HG03139 (cell line): ENCODE data around the gene PEBP1.

Experiments used
- ATAC-seq: cut with Tn5 transposase; IDR thresholded peaks from one replicate; pipeline ENCODE4 v1.9.1; 2021; ENCODE audit not compliant: unreplicated experiment

PEBP1 gene

DNA sequence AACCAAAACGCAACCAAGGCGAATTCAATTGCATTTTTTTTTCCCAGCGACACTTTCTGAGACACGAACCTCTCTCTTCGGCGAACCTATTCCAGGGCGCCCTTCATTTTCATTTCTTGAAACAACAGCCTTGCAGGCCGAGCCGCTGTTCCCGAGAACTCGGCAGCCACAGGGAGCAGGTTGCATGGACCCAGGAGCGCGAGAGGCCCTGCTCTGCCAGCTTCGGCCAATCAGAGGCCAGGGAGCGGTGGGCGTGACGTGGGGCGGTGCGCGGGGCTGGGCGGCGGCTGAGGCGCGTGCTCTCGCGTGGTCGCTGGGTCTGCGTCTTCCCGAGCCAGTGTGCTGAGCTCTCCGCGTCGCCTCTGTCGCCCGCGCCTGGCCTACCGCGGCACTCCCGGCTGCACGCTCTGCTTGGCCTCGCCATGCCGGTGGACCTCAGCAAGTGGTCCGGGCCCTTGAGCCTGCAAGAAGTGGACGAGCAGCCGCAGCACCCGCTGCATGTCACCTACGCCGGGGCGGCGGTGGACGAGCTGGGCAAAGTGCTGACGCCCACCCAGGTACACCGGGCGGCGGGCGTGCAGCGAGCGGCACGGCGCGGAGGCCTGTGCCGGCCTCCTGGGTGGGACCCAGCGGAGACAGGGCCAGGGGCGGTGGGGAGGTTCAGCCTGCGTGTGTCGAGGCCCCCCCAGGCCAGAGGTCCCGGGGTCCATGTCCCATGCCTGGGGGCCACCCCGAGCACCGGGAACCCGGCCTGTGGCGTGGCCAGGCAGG lies at the start of gene PEBP1:
TSS of gene PEBP1 (plus strand) at position 337 of the 771 bp plus-strand sequence. CDS start at position 423, 86 bp downstream.
- ATAC-seq: peak; percentile 98

DNA sequence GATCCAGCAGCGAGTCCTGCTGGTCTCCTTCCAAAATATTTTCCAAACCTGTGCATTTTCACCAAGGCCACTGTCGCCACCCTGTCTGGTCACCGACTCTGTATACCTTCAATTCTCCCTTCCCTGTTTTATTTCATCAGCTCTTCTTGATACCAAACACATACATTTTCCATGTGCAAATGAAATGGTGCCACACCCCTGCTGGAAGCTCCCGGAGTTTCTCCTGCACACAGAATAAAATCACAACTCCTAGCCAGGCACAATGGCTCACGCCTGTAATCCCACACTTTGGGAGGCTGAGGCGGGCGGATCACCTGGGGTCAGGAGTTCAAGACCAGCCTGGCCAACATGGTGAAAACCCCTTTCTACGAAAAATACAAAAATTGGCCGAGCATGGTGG lies 46.1 kb upstream of the PEBP1 start:
- ATAC-seq: no peak

DNA sequence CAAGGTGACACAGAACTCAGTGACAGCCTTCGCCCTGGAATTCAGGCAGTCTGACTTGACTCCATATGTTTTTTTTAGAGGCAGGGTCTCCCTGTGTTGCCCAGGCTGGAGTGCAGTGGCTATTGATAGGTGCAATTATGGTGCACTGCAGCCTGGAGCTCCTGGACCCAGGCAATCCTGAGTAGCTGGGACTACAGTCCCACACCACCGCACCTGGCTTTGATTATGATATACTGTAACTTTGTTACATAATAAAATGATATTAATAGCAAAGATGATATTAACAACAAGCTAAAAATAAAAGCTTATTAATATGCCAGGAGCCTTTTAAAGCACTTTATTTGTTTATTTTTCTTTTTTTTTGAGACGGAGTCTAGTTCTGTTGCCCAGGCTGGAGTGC lies 41.9 kb upstream of the PEBP1 start:
- ATAC-seq: no peak

DNA sequence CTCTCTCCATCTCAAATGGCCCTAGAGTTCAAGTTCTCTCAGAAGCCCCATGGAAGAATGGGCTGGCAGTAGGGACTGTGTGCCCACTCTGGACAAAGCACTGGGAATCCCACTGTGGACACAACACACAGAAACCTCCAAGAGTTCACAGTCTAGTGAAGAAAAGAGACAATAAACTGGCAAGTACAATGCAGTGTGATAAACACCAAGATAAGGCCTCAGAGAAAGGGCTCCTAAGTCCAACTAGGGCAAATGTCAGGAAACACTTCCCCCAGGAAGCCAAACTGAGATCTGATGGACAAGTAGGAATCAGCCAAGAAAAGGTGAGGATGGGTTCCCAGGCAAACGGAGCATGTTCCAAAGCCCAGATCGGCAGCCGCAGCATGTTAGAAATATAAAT lies 37.5 kb upstream of the PEBP1 start:
- ATAC-seq: no peak

DNA sequence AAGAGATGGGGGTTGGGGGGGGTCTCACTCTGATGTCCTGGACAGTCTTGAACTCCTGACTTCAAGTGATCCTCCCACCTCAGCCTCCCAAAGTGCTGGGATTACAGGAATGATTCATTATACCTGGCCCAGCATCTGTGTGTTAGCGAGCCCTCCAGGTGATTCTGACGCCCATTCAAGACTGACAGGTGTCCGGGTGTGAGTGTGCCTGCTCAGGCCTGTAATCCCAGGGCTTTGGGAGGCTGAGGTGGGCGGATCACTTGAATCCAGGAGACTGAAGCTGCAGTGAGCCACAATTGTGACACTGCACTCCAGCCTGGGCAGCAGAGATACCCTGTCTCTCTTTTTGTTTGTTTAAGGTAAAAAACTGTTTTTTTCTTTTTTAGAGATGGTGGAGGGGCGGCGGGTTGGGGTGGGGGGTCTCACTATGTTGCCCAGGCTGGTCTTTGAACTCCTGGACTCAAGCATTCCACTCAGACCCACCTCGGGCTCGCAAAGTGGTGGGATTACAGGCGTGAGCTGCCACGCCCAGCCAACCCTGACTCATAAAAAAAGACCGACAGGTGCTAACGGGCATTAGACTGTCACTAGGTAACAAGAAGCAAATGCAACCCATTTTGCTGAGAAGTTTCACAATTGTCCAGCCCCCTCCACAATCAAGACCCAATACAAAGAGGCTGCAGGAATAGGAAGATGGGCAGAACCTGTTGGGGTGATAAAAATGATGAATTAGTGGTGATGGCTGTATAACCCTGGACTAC lies 36.8 kb upstream of the PEBP1 start:
- no peak for ATAC-seq

DNA sequence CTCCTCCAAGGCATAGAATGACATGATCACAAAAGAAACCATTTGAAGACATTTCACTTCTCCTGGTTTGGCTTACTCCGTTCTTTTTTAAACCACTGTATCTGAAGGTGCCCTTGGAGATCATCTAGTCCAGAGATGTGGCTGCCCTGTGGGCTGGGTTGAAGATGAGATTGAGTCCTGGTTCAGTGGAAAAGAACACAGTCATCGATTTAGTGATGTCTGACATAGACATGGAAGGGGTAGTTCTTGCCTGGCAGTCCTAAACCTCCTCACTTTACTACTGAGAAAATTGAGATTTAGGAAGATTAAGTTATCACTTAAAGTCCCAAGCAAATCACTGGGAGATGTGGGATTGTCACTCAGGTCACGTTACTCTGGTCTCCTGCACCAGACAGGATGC lies 34.9 kb upstream of the PEBP1 start:
- ATAC-seq: no peak

DNA sequence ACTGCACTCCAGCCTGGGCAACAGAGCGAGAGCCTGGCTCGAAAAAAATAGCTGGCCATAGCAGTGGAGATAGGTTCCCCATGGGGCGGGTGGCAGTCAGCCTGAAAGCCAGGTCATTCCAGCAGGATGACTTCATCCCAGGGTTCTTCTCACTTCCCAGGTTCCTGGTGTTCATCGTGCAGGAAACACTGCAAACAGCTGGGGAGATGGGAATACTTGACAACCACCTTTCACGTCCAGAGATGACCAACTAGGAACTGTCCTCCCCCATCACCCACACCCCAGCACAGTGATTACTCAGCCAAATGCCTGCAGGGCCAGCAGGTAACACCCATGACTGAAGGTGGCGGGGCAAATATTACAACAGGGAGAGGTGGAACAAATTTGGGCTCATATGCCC lies 33.9 kb upstream of the PEBP1 start:
- no peak for ATAC-seq

DNA sequence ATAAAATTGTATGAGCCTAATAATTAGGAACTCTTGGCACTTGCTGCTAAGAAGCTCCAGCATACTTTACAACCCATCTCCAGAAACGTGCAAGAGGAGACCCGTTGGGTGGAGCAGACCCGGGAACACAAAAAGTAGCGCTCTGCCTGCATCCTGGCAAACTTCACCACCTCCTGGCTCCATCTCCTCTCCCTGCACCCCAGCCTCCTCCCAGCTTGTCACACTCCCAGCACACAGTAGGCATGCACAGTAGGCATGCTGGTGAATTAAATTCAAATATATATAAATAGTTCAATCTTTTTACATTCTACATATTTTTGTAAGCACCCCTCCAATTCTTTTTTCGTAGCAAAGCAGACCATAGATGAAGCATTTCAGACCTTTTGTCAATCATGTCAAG lies 33.3 kb upstream of the PEBP1 start:
- ATAC-seq: no peak

DNA sequence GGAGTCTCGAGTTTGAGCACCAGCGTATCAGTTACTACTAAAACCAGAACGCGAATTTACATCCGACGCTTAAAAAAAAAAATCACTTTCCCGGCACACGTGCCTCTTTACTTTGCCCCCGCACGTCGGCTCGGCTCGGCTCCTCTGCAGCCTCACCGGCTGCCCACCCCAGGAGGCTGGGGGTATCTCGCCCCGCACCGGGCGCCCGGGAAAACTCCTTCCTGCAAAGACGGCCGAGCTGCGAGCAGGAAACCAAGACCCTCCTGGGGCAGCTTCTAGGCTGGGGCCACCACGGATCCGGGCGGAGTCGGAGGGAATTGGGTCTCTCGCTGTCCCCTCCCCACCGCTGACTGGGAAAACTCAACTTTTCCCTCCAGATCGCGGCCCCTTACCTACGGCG lies 32.7 kb upstream of the PEBP1 start:
- ATAC-seq: no peak

DNA sequence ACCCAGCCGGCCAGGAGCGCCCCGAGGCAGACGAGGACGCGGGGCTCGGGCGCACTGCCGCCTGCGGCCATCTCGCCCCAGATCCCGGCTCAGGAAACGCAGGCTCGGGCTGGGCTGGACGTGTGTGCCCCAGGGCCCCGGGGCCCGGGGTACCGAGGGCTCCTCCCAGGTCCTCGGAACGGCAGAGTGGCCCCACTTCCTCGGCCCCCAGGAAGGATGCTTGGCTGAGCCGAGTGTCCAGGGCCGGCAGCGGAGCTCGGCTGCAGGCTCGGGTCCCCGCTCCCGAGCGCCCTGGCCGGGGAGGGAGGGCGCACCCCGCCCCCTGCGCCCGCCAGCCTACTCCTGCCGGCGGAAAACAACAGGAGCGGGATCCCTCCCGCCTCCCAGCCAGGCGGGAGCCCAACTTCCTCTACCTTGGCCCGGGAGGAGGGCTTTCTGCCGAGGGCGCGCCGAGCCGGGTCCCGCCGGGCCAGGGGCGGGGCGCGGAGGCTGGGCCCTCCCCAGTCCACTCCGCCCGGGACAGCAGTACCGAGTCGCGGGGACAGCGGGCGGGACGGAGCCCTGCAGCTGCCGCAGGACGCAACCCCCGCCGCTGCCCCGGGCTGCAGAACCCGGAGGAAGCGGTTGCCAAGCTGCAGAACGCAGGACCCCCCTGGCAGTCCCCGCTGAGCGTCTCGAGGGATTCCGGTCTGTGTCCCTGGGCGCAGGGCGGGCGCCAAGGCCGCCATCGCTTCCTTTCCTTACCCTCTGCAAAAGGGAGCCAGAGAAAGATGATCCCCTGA lies 32.1 kb upstream of the PEBP1 start, which contains the start of gene VSIG10:
TSS of gene VSIG10 (minus strand) at position 411 of the 782 bp plus-strand sequence. CDS start at position 71, 340 bp downstream.
- no peak for ATAC-seq

DNA sequence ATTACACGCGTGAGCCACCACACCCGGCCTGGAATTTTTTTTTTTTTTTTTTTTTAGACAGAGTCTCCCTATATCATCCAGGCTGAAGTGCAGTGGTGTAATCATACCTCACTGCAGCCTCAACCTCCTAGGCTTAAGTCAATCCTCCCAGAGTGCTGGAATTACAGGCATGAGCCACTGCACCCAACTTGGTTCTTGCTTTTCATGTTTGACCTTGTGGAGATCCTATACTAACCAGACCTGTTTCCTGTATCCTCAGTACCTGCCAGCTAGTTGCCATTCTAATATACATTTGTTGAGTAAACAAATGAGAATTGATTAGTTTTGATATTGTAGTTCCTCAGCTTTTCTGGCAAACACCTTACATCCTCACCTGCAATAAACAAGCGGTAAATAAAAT lies 28.9 kb upstream of the PEBP1 start:
- ATAC-seq: no peak

DNA sequence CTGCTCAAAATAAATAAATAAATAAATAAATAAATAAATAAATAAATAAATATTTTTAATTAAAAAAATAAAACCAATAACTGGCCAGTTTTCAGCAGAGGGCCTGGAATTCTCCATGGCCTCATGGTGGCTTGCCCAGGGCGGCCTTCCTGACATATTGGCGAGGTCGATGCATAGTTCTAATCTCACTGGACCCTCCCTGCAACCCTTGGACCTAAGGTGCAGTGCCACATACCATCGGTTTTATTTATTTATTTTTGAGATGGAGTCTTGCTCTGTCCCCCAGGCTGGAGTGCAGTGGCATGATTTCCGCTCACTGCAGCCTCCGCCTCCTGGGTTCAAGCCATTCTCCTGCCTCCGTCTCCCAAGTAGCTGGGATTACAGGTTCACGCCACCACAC lies 28.2 kb upstream of the PEBP1 start:
- no peak for ATAC-seq

DNA sequence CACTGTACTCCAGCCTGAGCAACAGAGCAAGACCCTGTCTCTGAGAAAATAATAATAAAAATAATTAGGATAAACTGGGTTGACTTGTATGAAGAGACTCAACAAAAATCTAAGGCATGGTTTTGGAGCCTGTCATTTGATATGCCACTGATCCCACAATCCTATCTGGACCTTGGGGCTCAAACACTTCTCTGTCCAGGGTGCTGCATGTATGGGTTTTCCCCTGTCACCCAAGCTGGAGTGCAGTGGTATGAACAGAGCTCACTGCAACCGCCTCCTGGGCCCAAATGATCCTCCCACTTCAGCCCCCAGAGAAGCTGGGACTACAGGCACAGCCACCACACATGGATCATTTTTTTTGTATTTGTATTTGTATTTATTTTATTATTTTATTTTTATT lies 26.8 kb upstream of the PEBP1 start:
- ATAC-seq: no peak

DNA sequence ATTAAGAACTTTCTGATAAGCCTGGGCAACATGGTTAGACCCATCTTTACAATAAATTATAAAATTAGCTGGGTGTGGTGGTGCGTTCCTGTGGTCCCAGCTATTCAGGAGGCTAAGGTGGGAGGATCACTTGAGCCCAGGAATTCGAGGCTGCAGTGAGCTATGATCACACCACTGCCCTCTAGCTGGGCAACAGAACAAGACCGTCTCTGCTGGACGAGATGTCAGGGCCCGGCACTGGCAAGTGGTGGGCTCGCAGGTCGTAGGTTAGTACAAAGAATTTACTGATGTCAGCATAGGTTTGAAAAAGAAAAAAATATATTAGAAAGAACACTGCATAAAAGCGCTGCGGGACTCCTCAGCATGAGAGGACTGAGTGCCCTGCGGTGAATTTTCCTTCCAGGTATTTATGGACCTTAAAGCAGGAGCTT lies 16.5 kb upstream of the PEBP1 start:
- ATAC-seq: no peak

DNA sequence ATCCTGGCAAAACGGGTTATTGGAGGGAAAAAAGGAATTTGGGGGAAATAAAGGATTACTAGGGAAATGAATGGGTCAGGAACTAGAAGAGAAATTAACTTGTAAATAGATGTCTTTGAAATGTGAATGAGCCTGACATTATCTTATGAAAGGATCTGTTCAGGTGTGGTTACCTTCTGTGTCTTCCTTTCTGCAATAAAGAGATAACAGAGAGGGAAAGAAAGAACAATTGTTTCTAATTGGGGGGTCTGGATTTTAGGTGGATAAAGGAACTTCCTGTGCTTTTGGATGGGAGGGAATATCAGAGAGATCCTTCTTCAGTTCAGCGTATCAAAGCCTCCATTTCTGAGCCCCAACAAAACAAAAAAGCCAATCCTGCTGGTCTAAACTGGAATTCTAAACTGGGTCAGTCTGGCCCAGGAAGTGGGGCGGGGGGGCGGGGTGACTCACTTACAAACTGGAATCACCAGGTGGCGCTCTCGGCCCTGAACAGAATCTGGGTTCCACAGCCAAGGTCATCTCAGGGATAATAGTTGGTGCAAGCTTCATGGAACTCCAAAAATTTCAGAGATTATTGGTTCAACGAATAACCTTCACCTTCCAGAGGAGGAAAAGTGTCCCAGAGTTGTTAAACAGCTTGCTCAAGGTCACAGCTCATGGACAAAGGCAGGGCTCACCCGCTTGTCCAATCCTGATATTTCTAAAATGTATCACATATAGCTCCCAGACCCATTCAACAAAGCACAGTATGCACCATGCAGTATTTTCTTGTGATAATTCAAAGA lies 15.2 kb upstream of the PEBP1 start:
- ATAC-seq: peak; percentile 73

DNA sequence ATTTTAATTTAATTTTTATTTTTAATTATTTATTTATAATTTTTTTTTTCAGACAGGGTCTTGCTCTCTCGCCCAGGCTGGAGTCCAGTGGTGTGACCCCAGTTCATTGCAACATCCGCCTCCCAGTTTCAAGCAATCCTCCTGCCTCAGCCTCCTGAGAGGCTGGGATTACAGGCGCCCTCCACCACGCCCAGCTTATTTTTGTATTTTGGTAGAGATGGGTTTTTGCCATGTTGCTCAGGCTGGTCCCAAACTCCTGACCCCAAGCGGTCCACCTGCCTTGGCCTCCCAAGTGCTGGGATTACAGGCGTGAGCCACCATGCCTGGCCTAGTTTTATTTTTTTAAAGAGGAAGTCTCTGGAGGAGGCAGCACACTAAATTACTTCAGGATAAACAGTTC lies 13.7 kb upstream of the PEBP1 start:
- ATAC-seq: no peak

DNA sequence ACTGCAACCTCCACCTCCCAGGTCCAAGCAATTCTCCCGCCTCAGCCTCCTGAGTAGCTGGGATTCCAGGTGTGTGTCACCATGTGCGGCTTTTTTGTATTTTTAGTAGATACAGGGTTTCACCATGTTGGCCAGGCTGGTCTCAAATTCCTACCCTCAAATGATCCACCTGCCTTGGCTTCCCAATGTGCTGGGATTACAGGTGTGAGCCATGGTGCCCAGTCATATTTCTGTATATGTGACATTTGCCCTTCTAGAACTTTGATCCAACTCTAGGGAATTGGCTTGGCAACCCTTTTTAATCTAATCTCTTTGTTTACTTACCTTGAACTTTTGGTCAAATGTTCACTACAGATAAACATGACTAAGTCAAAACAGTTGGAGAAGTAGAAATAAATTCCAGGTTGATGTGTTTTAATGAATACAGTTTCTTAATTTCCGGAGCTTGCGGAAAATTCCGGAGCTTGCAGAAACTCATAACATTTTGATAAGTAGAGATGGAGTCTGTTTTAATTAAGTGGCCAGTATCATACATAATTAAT lies 11.5 kb upstream of the PEBP1 start:
- no peak for ATAC-seq

DNA sequence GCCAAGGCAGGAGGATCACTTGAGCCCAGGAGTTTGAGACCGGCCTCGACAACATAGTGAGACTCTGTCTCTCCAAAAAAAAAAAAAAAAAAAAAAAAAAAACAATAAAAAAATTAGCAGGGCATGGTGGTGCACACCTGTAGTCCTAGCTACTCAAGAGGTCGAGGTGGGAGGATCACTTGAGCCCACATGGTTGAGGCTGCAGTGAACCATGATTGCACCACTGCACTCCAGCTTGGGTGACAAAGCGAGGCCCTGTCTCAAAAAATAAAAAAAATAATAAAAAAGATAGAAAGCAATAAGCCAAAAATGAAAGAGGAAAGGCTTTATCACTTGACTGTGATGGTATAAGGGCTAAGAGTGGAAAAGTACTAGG lies 10.2 kb upstream of the PEBP1 start:
- no peak for ATAC-seq

DNA sequence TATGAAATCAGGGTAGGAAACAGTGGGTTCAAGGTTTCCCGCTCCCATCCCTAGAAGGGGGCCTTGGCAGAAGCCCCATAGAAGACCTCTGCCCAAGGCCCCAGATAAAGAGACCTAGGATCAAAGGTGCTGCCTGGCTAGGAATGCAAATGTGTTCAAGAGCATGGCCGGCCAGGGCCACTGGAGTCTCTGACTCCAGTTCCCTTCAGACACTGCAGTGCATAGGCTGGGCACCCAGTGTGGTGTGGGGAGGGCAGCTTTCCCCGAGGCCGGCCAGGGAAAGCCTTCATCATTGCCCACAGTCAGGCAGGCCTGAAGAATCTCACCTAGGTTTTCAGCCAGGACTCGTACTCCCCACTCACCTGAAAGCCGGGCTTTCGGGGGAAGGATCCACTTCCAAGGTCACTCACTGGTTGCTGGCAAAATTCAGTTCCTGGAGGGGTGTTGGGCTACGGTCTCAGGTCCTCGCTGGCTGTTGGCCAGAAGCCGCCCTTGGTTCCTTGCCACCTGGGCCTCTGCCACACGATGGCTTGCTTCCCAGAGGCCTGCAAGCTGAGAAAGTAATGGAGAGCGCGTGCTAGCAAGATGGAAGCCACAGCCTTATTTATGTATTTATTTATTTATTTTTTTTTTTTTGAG lies 9.7 kb upstream of the PEBP1 start:
- no peak for ATAC-seq

DNA sequence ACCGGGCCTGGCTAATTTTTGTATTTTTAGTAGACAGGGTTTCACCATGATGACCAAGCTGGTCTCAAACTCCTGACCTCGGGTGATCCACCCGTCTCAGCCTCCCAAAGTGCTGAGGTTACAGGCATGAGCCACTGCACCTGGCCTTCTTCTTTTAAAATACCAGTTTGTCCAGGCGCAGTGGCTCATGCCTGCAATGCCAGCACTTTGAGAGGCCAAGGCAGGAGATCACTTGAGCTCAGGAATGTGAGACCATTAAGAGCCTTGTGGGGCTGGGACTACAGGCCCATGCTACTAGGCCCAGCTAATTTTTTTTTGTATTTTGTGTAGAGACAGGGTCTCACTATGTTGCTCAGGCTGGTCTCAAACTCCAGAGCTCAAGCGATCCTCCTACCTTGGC lies 8.1 kb upstream of the PEBP1 start:
- ATAC-seq: no peak
